Measurements from ENCODE around the gene ARHGAP15. TPM values are rescaled to one million over a fixed set of nuclear protein-coding genes. Genes with fewer than 3 reads are reported as not detected.

The ARHGAP15 gene
- polyA plus RNA-seq, 2 of the 4 experiments (the other 2 are of a cell fraction) = 0.34 TPM; not detected in 1

- H3K4me3 ChIP-seq = no peak overlapping the region
- no peaks in the 10 kb centered on the region for H3K9me3 ChIP-seq
- no peak overlapping the region for H3K27ac ChIP-seq
- FAIRE-seq = no peak
- H3K4me2 ChIP-seq = no peak overlapping the region
- CTCF ChIA-PET = interaction anchor here (0.6 kb wide), 1 partner anchor 581 kb away, joined by 3 read pairs; no protein-coding TSS in a partner anchor
- POLR2A ChIA-PET = no interaction called here
- H3K4me1 ChIP-seq = no peaks in the 10 kb centered on the region
- WGBS (ENCODE audit: missing lambda C conversion rate) = 38% methylated on average over 2 of the region's 2 CpGs
- TF ChIP-seq CBX8 (IDR thresholded peaks at IDR 0.05) (no peak), JUN (IDR thresholded peaks at IDR 0.05) (no peak)
- no peak for DNase-seq (ENCODE audit: low read depth in 1 of 2, low spot score in 1 of 2)
- no peak for ATAC-seq
Measured at GRCh38 chr2:143491131-143491530, 361.9 kb downstream of the ARHGAP15 start.

GRCh38 chr2:143493339-143493738 lies 364.1 kb downstream of the ARHGAP15 start:
- Histone ChIP-seq H3K4me3 (no peak overlapping the region), H3K4me2 (no peak overlapping the region), H3K4me1 (no peaks in the 10 kb centered on the region), H3K27ac (no peak overlapping the region), H3K9me3 (no peaks in the 10 kb centered on the region)
- ATAC-seq = no peak
- 77% methylated on average over 1 of the region's 1 CpG for WGBS (ENCODE audit: missing lambda C conversion rate)
- no peak for DNase-seq (ENCODE audit: low read depth in 1 of 2, low spot score in 1 of 2)
- TF ChIP-seq ELK1 (IDR thresholded peaks at IDR 0.05; ENCODE audit: low read depth, low read length) (no peak), HDAC2 (IDR thresholded peaks at IDR 0.05) (no peak), HOXB5 (CRISPR knock-in tag; IDR thresholded peaks at IDR 0.05) (no peak), HOXA7 (CRISPR knock-in tag; IDR thresholded peaks at IDR 0.05) (no peak), CBX2 (IDR thresholded peaks at IDR 0.05; ENCODE audit: borderline replicate concordance, low read depth) (no peak), ZFP36 (IDR thresholded peaks at IDR 0.05; ENCODE audit: borderline replicate concordance, partially characterized antibody) (no peak), CHD2 (IDR thresholded peaks at IDR 0.05; ENCODE audit: low read length, partially characterized antibody) (no peak)
- TF ChIP-seq, protein P1, sequence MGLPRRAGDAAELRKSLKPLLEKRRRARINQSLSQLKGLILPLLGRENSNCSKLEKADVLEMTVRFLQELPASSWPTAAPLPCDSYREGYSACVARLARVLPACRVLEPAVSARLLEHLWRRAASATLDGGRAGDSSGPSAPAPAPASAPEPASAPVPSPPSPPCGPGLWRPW (IDR thresholded peaks at IDR 0.05) = no peak
- FAIRE-seq = no peak
- ChIA-PET CTCF (no interaction called here), POLR2A (no interaction called here)

- WGBS (ENCODE audit: missing lambda C conversion rate) = 32% methylated on average over 1 of the region's 1 CpG
- FAIRE-seq = no peak
- CTCF ChIA-PET = interaction anchor here (1.9 kb wide), 1 partner anchor 15 kb away, joined by 4 read pairs; no protein-coding TSS in a partner anchor
Measured at GRCh38 chr2:143497726-143498125, 368.5 kb downstream of the ARHGAP15 start.

DNA sequence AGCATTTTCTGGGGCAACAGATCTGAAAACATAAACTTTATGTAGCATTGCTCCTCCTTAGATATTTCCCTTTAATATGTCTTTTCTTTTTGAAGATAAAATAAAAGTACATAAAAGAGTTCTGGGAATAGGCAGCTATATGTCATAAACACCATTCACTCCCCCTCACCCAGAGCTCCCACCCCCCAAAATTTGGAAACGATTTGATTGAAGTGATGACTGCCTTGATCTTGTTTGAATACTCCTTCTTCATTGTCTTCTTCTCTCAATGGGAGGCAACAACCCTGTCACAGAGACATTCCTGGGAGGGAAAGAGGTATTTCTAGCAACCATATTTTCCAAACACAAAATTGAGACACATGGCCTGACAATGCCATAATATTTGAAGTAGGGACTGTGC lies 369.3 kb downstream of the ARHGAP15 start:
- H3K4me2 ChIP-seq = no peak overlapping the region
- H3K9me3 ChIP-seq = no peaks in the 10 kb centered on the region
- no peaks in the 10 kb centered on the region for H3K4me1 ChIP-seq
- ATAC-seq = no peak
- FAIRE-seq = no peak
- H3K27ac ChIP-seq = no peak overlapping the region
- no peak for DNase-seq (ENCODE audit: low read depth in 1 of 2, low spot score in 1 of 2)
- POLR2A ChIA-PET = no interaction called here
- H3K4me3 ChIP-seq = no peak overlapping the region
- CTCF ChIA-PET = interaction anchor here (1.9 kb wide), 1 partner anchor 14 kb away, joined by 4 read pairs; no protein-coding TSS in a partner anchor
- 0% methylated on average over 1 of the region's 1 CpG for WGBS (ENCODE audit: missing lambda C conversion rate)
- TF ChIP-seq CHD4 (IDR thresholded peaks at IDR 0.05; ENCODE audit: borderline replicate concordance) (no peak), PHF8 (IDR thresholded peaks at IDR 0.05; ENCODE audit: borderline replicate concordance, low read depth) (no peak), MAFK (IDR thresholded peaks at IDR 0.05; ENCODE audit: partially characterized antibody) (no peak), USF2 (IDR thresholded peaks at IDR 0.05) (no peak), HOXB13 (CRISPR knock-in tag; IDR thresholded peaks at IDR 0.05; ENCODE audit: low read depth) (no peak), BHLHE40 (IDR thresholded peaks at IDR 0.05; ENCODE audit: low read depth, low read length) (no peak), HEYL (CRISPR knock-in tag; IDR thresholded peaks at IDR 0.05) (no peak), ZFP36 (IDR thresholded peaks at IDR 0.05; ENCODE audit: borderline replicate concordance, partially characterized antibody) (no peak), POLR2AphosphoS2 (conservative IDR thresholded peaks at IDR 0.05; ENCODE audit: low read length) (no peak), NFE2L2 (conservative IDR thresholded peaks at IDR 0.05; ENCODE audit: low read length) (no peak)

More at GRCh38 chr2:143497726-143498125, 368.5 kb downstream of the ARHGAP15 start:
- Histone ChIP-seq H3K4me2 (no peak overlapping the region), H3K27ac (no peak overlapping the region), H3K9me3 (no peaks in the 10 kb centered on the region), H3K4me1 (no peaks in the 10 kb centered on the region), H3K4me3 (no peak overlapping the region)
- no peak for DNase-seq (ENCODE audit: low read depth in 1 of 2, low spot score in 1 of 2)
- POLR2A ChIA-PET = no interaction called here
- no peak for ATAC-seq
- TF ChIP-seq MAFK (IDR thresholded peaks at IDR 0.05; ENCODE audit: partially characterized antibody) (no peak), ZC3H11A (IDR thresholded peaks at IDR 0.05) (no peak), ZFP36 (IDR thresholded peaks at IDR 0.05; ENCODE audit: borderline replicate concordance, partially characterized antibody) (no peak), POLR2AphosphoS2 (conservative IDR thresholded peaks at IDR 0.05; ENCODE audit: low read length) (no peak), EHF (CRISPR knock-in tag; IDR thresholded peaks at IDR 0.05) (no peak), EHMT2 (IDR thresholded peaks at IDR 0.05; ENCODE audit: low read depth) (no peak), FOSB (CRISPR knock-in tag; IDR thresholded peaks at IDR 0.05) (no peak), JUN (IDR thresholded peaks at IDR 0.05) (no peak), RARB (CRISPR knock-in tag; IDR thresholded peaks at IDR 0.05) (no peak), BCL3 (IDR thresholded peaks at IDR 0.05) (no peak)
- TF ChIP-seq, protein P2, sequence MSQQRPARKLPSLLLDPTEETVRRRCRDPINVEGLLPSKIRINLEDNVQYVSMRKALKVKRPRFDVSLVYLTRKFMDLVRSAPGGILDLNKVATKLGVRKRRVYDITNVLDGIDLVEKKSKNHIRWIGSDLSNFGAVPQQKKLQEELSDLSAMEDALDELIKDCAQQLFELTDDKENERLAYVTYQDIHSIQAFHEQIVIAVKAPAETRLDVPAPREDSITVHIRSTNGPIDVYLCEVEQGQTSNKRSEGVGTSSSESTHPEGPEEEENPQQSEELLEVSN (IDR thresholded peaks at IDR 0.05; ENCODE audit: borderline replicate concordance, low read depth) = no peak

All from A549 (cell line).